Fibroblast of the conjunctiva (primary cell): ENCODE measurements around the gene ZNF169.
A peak's percentile ranks its signal among the peaks of the same experiment; 100 is the strongest.
"Not testable (repeated sequence)": the region's sequence is repeated elsewhere in the genome, so short reads cannot be mapped to it uniquely, and the experiment has no call there.

ENCODE experiments used
- DNase-seq: peaks from one replicate; pipeline ENCODE4 v3.0.0-alpha.2; 2010; ENCODE audit warnings: low read depth

Gene ZNF169

GRCh38 chr9:94259077-94259862 lies at the start of gene ZNF169:
TSS of gene ZNF169 (plus strand) at chr9:94259298. CDS start at chr9:94278813, 19,515 bp downstream.
- DNase-seq: peak; percentile 72

- no peak for DNase-seq
Measured at GRCh38 chr9:94210616-94211603, 48.2 kb upstream of the ZNF169 start.

GRCh38 chr9:94212091-94212490 lies 47.0 kb upstream of the ZNF169 start:
- DNase-seq: no peak

- DNase-seq: no peak
Measured at GRCh38 chr9:94212531-94212930, 46.6 kb upstream of the ZNF169 start.

GRCh38 chr9:94213511-94214124 lies 45.5 kb upstream of the ZNF169 start:
- DNase-seq: peak; percentile 66

GRCh38 chr9:94222870-94223269 lies 36.2 kb upstream of the ZNF169 start:
- no peak for DNase-seq

GRCh38 chr9:94225413-94225812 lies 33.7 kb upstream of the ZNF169 start:
- DNase-seq: not testable (repeated sequence)

GRCh38 chr9:94228616-94229015 lies 30.5 kb upstream of the ZNF169 start:
- DNase-seq: no peak

GRCh38 chr9:94232428-94232827 lies 26.7 kb upstream of the ZNF169 start:
- no peak for DNase-seq

GRCh38 chr9:94241098-94241497 lies 18.0 kb upstream of the ZNF169 start:
- DNase-seq: not testable (repeated sequence)

GRCh38 chr9:94245651-94246050 lies 13.4 kb upstream of the ZNF169 start:
- DNase-seq: no peak

GRCh38 chr9:94250456-94250855 lies 8.6 kb upstream of the ZNF169 start:
- no peak for DNase-seq

GRCh38 chr9:94256007-94256406 lies 3.1 kb upstream of the ZNF169 start:
- no peak for DNase-seq

- DNase-seq: not testable (repeated sequence)
Measured at GRCh38 chr9:94265626-94266402, 6.7 kb downstream of the ZNF169 start.

- no peak for DNase-seq
Measured at GRCh38 chr9:94269264-94269663, 10.2 kb downstream of the ZNF169 start.

GRCh38 chr9:94270009-94270408 lies 10.9 kb downstream of the ZNF169 start:
- DNase-seq: no peak

- not testable (repeated sequence) for DNase-seq
Measured at GRCh38 chr9:94277029-94277428, 17.9 kb downstream of the ZNF169 start.

GRCh38 chr9:94277885-94278536 lies 18.9 kb downstream of the ZNF169 start:
- DNase-seq: no peak

GRCh38 chr9:94280409-94280989 lies 21.4 kb downstream of the ZNF169 start:
- no peak for DNase-seq

- no peak for DNase-seq
Measured at GRCh38 chr9:94281101-94281500, 22.0 kb downstream of the ZNF169 start.

- no peak for DNase-seq
Measured at GRCh38 chr9:94286116-94286515, 27.0 kb downstream of the ZNF169 start.
